IMR-90 (cell line): ENCODE results near the gene MAP1A. TPM values are rescaled to one million over a fixed set of nuclear protein-coding genes. Genes with fewer than 3 reads are reported as not detected.

Experiments used
- ATAC-seq: fragments of 200-7000 bp; cut with Tn5 transposase; 2 replicates; pipeline ENCODE4 v1.9.1; 2020; ENCODE audit warnings: low read depth, mild to moderate bottlenecking, moderate library complexity
- BruUV-seq: library from RNA; stranded (reverse); fragments of 400-500 nt; replicated peaks from 2 replicates; lab custom pipeline; 2021; lab: Mats Ljungman, UMichigan
- CTCF ChIA-PET: fragments of 300-600 bp; formaldehyde crosslinking; extraction: SDS; loops from one replicate; lab custom pipeline; 2021; ENCODE audit warnings: antibody characterized with exemption; lab: Yijun Ruan, JAX
- POLR2A ChIA-PET: fragments of 300-600 bp; sonication (Branson Sonifier 250); formaldehyde crosslinking; loops from one replicate; lab custom pipeline; 2022; ENCODE audit warnings: antibody characterized with exemption; ENCODE audit not compliant: unreplicated experiment; lab: Charles Lee
- DNase-seq: peaks from one replicate; pipeline ENCODE4 v3.0.0; 2013
- H2AFZ ChIP-seq: replicated peaks from 2 replicates; pipeline ENCODE3; 2013; ENCODE audit warnings: low read length, mild to moderate bottlenecking; ENCODE audit not compliant: poor library complexity
- H2AK5ac ChIP-seq: 2 replicates; pipeline ENCODE4 v1.6.1; 2013; ENCODE audit warnings: low read depth, low read length, inconsistent platforms
- H2AK9ac ChIP-seq: replicated peaks from 2 replicates; pipeline ENCODE3; 2013; ENCODE audit warnings: mild to moderate bottlenecking, low read depth, low read length, moderate library complexity; ENCODE audit not compliant: poor library complexity
- H2BK120ac ChIP-seq: 2 replicates; pipeline ENCODE4 v1.6.1; 2013; ENCODE audit warnings: low read depth, low read length, inconsistent platforms
- H2BK15ac ChIP-seq: 3 replicates; pipeline ENCODE4 v1.6.1; 2013; ENCODE audit warnings: low read depth, low read length, inconsistent platforms
- H2BK20ac ChIP-seq: 2 replicates; pipeline ENCODE4 v1.6.1; 2013; ENCODE audit warnings: low read depth, mild to moderate bottlenecking, inconsistent platforms, low read length, moderate library complexity
- H2BK5ac ChIP-seq: 2 replicates; pipeline ENCODE4 v1.6.1; 2013; ENCODE audit warnings: mild to moderate bottlenecking, low read depth, low read length, inconsistent platforms; ENCODE audit not compliant: poor library complexity, severe bottlenecking
- H3K14ac ChIP-seq: replicated peaks from 2 replicates; pipeline ENCODE4 v1.6.1; 2013; ENCODE audit warnings: low read depth, low read length, inconsistent platforms
- H3K18ac ChIP-seq: 2 replicates; pipeline ENCODE4 v1.6.1; 2013; ENCODE audit warnings: low read depth, low read length, control low read depth
- H3K23ac ChIP-seq: 2 replicates; pipeline ENCODE4 v1.6.1; 2013; ENCODE audit warnings: low read depth, low read length, inconsistent platforms
- H3K27ac ChIP-seq: 2 replicates; pipeline ENCODE4 v1.5.1; 2013; ENCODE audit warnings: mild to moderate bottlenecking, control low read depth, low read length; ENCODE audit not compliant: insufficient read depth
- H3K27me3 ChIP-seq: 2 replicates; pipeline ENCODE4 v1.6.1; 2013; ENCODE audit warnings: low read length; ENCODE audit not compliant: control insufficient read depth, insufficient read depth
- H3K36me3 ChIP-seq: 2 replicates; pipeline ENCODE4 v1.6.1; 2013; ENCODE audit warnings: low read length, mixed read lengths; ENCODE audit not compliant: control insufficient read depth, insufficient read depth
- H3K4ac ChIP-seq: 2 replicates; pipeline ENCODE4 v1.6.1; 2013; ENCODE audit warnings: low read depth, low read length, inconsistent platforms
- H3K4me1 ChIP-seq: 2 replicates; pipeline ENCODE4 v1.6.1; 2013; ENCODE audit warnings: low read length, mixed read lengths; ENCODE audit not compliant: control insufficient read depth, insufficient read depth
- H3K4me2 ChIP-seq: 2 replicates; pipeline ENCODE4 v1.6.1; 2013; ENCODE audit warnings: low read depth, mild to moderate bottlenecking, control low read depth, low read length, moderate library complexity
- H3K4me3 ChIP-seq: 2 replicates; pipeline ENCODE4 v1.5.1; 2013; ENCODE audit warnings: low read depth, mild to moderate bottlenecking, control low read depth, low read length, moderate library complexity; ENCODE audit not compliant: insufficient read depth
- H3K56ac ChIP-seq: 2 replicates; pipeline ENCODE4 v1.6.1; 2013; ENCODE audit warnings: low read length, inconsistent platforms; ENCODE audit not compliant: insufficient read depth; ENCODE audit errors: extremely low read depth
- H3K79me1 ChIP-seq, 2 experiments: 2 replicates each; pipeline ENCODE4 v1.6.1; 2013; ENCODE audit warnings: low read length in 2 of 2, inconsistent platforms in 1 of 2, low read depth in 1 of 2
- H3K9ac ChIP-seq: 2 replicates; pipeline ENCODE4 v1.6.1; 2013; ENCODE audit warnings: low read depth, low read length, control low read depth
- H3K9me1 ChIP-seq: 2 replicates; pipeline ENCODE4 v1.6.1; 2013; ENCODE audit warnings: low read length, inconsistent platforms; ENCODE audit not compliant: insufficient read depth
- H3K9me3 ChIP-seq: 2 replicates; pipeline ENCODE4 v1.6.1; 2013; ENCODE audit warnings: low read length; ENCODE audit not compliant: control insufficient read depth, insufficient read depth
- H4K20me1 ChIP-seq: 2 replicates; pipeline ENCODE4 v1.6.1; 2013; ENCODE audit warnings: low read length, inconsistent platforms; ENCODE audit not compliant: insufficient read depth
- H4K5ac ChIP-seq: 2 replicates; pipeline ENCODE4 v1.6.1; 2013; ENCODE audit warnings: mild to moderate bottlenecking, low read depth, low read length, control low read depth
- H4K8ac ChIP-seq, 2 experiments: 2 replicates each; pipeline ENCODE4 v1.6.1; 2013; ENCODE audit warnings: low read depth in 2 of 2, low read length in 2 of 2, control low read depth in 1 of 2, inconsistent platforms in 1 of 2
- H4K91ac ChIP-seq: 2 replicates; pipeline ENCODE4 v1.6.1; 2013; ENCODE audit warnings: low read depth, low read length, inconsistent platforms; ENCODE audit not compliant: insufficient read depth
- CEBPB ChIP-seq: IDR thresholded peaks from 2 replicates; pipeline ENCODE4 v1.6.1; 2012; ENCODE audit warnings: low read depth, low read length, improper control_type of control experiment
- WGBS, 2 experiments: methylation state at CpG; one replicate each; pipeline versions ENCODE4 v1.1.5 to v1.1.7; 2013; ENCODE audit warnings: missing lambda C conversion rate in 2 of 2; ENCODE audit not compliant: insufficient read length in 1 of 2; ENCODE audit errors: extremely low coverage in 2 of 2; 5-methylcytosine and 5-hydroxymethylcytosine counted together
- dilution Hi-C: fragments of 300-500 bp; cut with HindIII; formaldehyde crosslinking; loops from one replicate; pipeline ENCODE4 v1.14.3; 2018; ENCODE audit warnings: low sequenced_read_pairs; ENCODE audit not compliant: unreplicated experiment
- in situ Hi-C: fragments of 300-500 bp; cut with MboI; formaldehyde crosslinking; loops from 3 replicates; pipeline ENCODE4 v1.14.3; 2019; ENCODE audit warnings: low sequenced_read_pairs, inconsistent platforms, mixed read lengths
- intact Hi-C: fragments of 100-400 bp; cut with micrococcal nuclease; formaldehyde crosslinking; loops from 2 replicates; pipeline ENCODE4 v1.10.0; 2022
- polyA plus RNA-seq, 3 experiments: library from polyadenylated mRNA; depleted of rRNA; stranded (reverse); fragments of >200 nt; gene quantifications; 2 replicates each; pipeline ENCODE4 v1.2.3, GENCODE V29; 2012; ENCODE audit warnings: low replicate concordance in 1 of 3
- total RNA-seq: library from RNA; depleted of rRNA; stranded (reverse); fragments of >200 nt; gene quantifications from 2 replicates; pipeline ENCODE4 v1.2.3, GENCODE V29; 2012

The MAP1A gene
- total and polyA plus RNA-seq, 2 of the 4 experiments (the other 2 are of a cell fraction) = 28.7 to 48.2 TPM

DNA sequence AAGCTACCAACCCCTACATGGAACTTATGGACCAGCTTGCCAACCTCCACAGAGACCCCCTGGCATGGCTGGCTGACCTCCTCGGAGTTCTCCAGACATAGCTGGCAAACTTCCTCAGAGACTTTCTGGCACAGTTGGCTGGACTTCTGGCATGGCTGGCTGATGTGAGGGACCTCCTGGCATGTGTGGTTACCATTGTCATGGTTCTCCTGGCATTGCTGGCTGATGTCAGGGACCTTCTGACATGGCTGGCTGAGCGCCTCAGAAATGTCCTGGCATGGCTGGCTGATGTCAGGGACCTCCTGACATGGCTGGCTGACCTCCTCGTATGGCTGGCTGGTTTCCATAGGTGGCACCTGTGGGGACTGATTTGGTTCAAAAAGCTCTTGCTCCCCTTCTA is 17.5 kb downstream of the MAP1A start:
- H4K20me1 ChIP-seq = no peaks in the 10 kb centered on the region
- H2BK120ac ChIP-seq = no peak overlapping the region
- no peak overlapping the region for H3K4ac ChIP-seq
- H4K8ac ChIP-seq = no peak overlapping the region
- H3K14ac ChIP-seq = no peak overlapping the region
- no peak for ATAC-seq
- WGBS, 2 experiments = 100% methylated on average over 1 of the region's 3 CpGs; no CpG with 5 or more reads in 1 of the 2 experiments
- H3K23ac ChIP-seq = no peak overlapping the region
- peaks cover 10% of the 10 kb centered on the region for H3K36me3 ChIP-seq
- in situ Hi-C loops = no loop called here
- H2BK15ac ChIP-seq = no peak overlapping the region
- H3K18ac ChIP-seq = no peak overlapping the region
- no peak overlapping the region for H3K9ac ChIP-seq
- H3K4me1 ChIP-seq = peaks cover 3% of the 10 kb centered on the region
- ChIA-PET POLR2A (no interaction called here), CTCF (no interaction called here)
- DNase-seq = no peak
- no peak overlapping the region for H3K27ac ChIP-seq
- no peak overlapping the region for H3K4me3 ChIP-seq
- H3K4me2 ChIP-seq = no peak overlapping the region
- no peak for TF ChIP-seq CEBPB
- no peaks in the 10 kb centered on the region for H3K9me3 ChIP-seq
- H3K9me1 ChIP-seq = no peaks in the 10 kb centered on the region
- H2AK5ac ChIP-seq = no peak overlapping the region
- H2AK9ac ChIP-seq = no peak overlapping the region
- dilution Hi-C loops = no loop called here
- H4K91ac ChIP-seq = no peak overlapping the region
- no TSS peak for BruUV-seq
- no peak overlapping the region for H2BK20ac ChIP-seq
- H3K27me3 ChIP-seq = no peaks in the 10 kb centered on the region
- H2BK5ac ChIP-seq = no peak overlapping the region
- H3K56ac ChIP-seq = no peak overlapping the region
- intact Hi-C loops = no loop called here
- H4K5ac ChIP-seq = no peak overlapping the region
- 0 out of 4 replicates have a peak, but pooled peaks cover 0 to 2% of the 10 kb centered on the region in 2 experiments for H3K79me1 ChIP-seq
- no peak overlapping the region for H2AFZ ChIP-seq
